HepG2 (cell line): ENCODE data around the gene EARS2. TPM values are rescaled to one million over a fixed set of nuclear protein-coding genes. Genes with fewer than 3 reads are reported as not detected.

ENCODE experiments used
- ATAC-seq: fragments of 200-7000 bp; cut with Tn5 transposase; 3 replicates; pipeline ENCODE4 v1.9.1; 2020; ENCODE audit warnings: mild to moderate bottlenecking, moderate library complexity
- BruUV-seq: library from RNA; stranded (reverse); fragments of 400-500 nt; replicated peaks from 2 replicates; lab custom pipeline; 2021; lab: Mats Ljungman, UMichigan
- CTCF ChIA-PET: fragments of 300-600 bp; formaldehyde crosslinking; extraction: SDS; loops from one replicate; lab custom pipeline; 2021; ENCODE audit warnings: low total read pairs, inconsistent platforms, low intra/inter-chr PET ratio; lab: Yijun Ruan, JAX
- POLR2A ChIA-PET: fragments of 350-600 bp; sonication (Branson Sonifier 250); formaldehyde crosslinking; loops from one replicate; lab custom pipeline; 2020; ENCODE audit warnings: antibody characterized with exemption, inconsistent platforms; lab: Yijun Ruan, JAX
- DNase-seq: peaks from one replicate; pipeline ENCODE4 v3.0.0-alpha.2; 2015; ENCODE audit warnings: low spot score
- FAIRE-seq: peaks from 3 replicates; lab custom pipeline; 2011; peaks lifted over from hg19 to GRCh38; lab: Jason Lieb, UNC
- H2AFZ ChIP-seq: one replicate; pipeline ENCODE4 v1.6.1; 2011; ENCODE audit warnings: low read length, inconsistent platforms
- H3K27ac ChIP-seq: fragments of 300-600 bp; 3 replicates; pipeline ENCODE4 v1.8.0; 2011; ENCODE audit warnings: mixed run types, mild to moderate bottlenecking, mixed read lengths, low read length, inconsistent platforms; ENCODE audit not compliant: insufficient read depth; ENCODE audit errors: extremely low read length
- H3K27me3 ChIP-seq, 2 experiments: fragments of 200-600 bp in 1 of 2; 2 replicates in 1 of 2; 3 replicates in 1 of 2; pipeline versions ENCODE4 v1.6.0 to v1.8.0; 2011; ENCODE audit warnings: low read length in 2 of 2, mild to moderate bottlenecking in 2 of 2, moderate library complexity in 2 of 2, inconsistent platforms in 1 of 2; ENCODE audit not compliant: insufficient read depth in 2 of 2, control insufficient read depth in 1 of 2
- H3K36me3 ChIP-seq, 2 experiments: fragments of 200-600 bp in 1 of 2; replicated peaks in 1 of 2; 2 replicates in 1 of 2; 3 replicates in 1 of 2; pipeline versions ENCODE4 v1.5.1 to v1.8.0; 2011; ENCODE audit warnings: low read length in 2 of 2, inconsistent platforms in 1 of 2; ENCODE audit not compliant: insufficient read depth in 2 of 2, control insufficient read depth in 1 of 2
- H3K4me1 ChIP-seq: 2 replicates; pipeline ENCODE4 v1.5.1; 2012; ENCODE audit warnings: low read length, inconsistent platforms; ENCODE audit not compliant: insufficient read depth
- H3K4me2 ChIP-seq: 2 replicates; pipeline ENCODE4 v1.6.0; 2011; ENCODE audit warnings: low read depth, low read length, inconsistent platforms
- H3K4me3 ChIP-seq, 3 experiments: fragments of 200-600 bp in 1 of 3; sonication (generic), shearing (Covaris generic) in 1 of 3; replicated peaks in 1 of 3; 2 replicates each; pipeline ENCODE4 v1.5.1; 2011 to 2016; ENCODE audit warnings: low read length in 3 of 3, inconsistent platforms in 2 of 3, low read depth in 2 of 3, mild to moderate bottlenecking in 2 of 3, control low read depth in 1 of 3, mixed read lengths in 1 of 3; ENCODE audit not compliant: insufficient read depth in 1 of 3
- H3K79me2 ChIP-seq: one replicate; pipeline ENCODE4 v1.6.1; 2011; ENCODE audit warnings: low read length, inconsistent platforms; ENCODE audit not compliant: insufficient read depth
- H3K9ac ChIP-seq: 2 replicates; pipeline ENCODE4 v1.6.0; 2011; ENCODE audit warnings: mild to moderate bottlenecking, low read depth, low read length, inconsistent platforms; ENCODE audit not compliant: insufficient read depth
- H3K9me3 ChIP-seq: 2 replicates; pipeline ENCODE4 v1.5.1; 2012; ENCODE audit warnings: mild to moderate bottlenecking, low read length
- H4K20me1 ChIP-seq: 2 replicates; pipeline ENCODE4 v1.6.0; 2011; ENCODE audit warnings: inconsistent platforms, mild to moderate bottlenecking, low read length, moderate library complexity; ENCODE audit not compliant: insufficient read depth
- AKNA ChIP-seq: sonication (generic); formaldehyde crosslinking; IDR thresholded peaks from 2 replicates; pipeline ENCODE4 v1.4.0; 2020; ENCODE audit warnings: missing genetic modification reagents, borderline replicate concordance
- GZF1 ChIP-seq: sonication (generic); formaldehyde crosslinking; IDR thresholded peaks from 2 replicates; pipeline ENCODE4 v1.5.1; 2020; ENCODE audit warnings: mild to moderate bottlenecking, missing genetic modification reagents
- ISX ChIP-seq: sonication (generic); formaldehyde crosslinking; conservative IDR thresholded peaks from 2 replicates; pipeline ENCODE4 v1.5.0; 2020; ENCODE audit warnings: missing genetic modification reagents
- ZBTB21 ChIP-seq: sonication (generic); formaldehyde crosslinking; IDR thresholded peaks from 2 replicates; pipeline ENCODE4 v1.4.0; 2020; ENCODE audit warnings: missing genetic modification reagents
- ZNF207 ChIP-seq: fragments of 450-650 bp; IDR thresholded peaks from 2 replicates; pipeline ENCODE4 v1.6.1; 2016; ENCODE audit warnings: antibody characterized with exemption, borderline replicate concordance
- ZNF276 ChIP-seq: sonication (generic); formaldehyde crosslinking; IDR thresholded peaks from 2 replicates; pipeline ENCODE4 v1.4.0; 2020; ENCODE audit warnings: mild to moderate bottlenecking, low read depth, missing genetic modification reagents
- ZNF333 ChIP-seq: sonication (generic); formaldehyde crosslinking; IDR thresholded peaks from 2 replicates; pipeline ENCODE4 v1.4.0; 2020; ENCODE audit warnings: mild to moderate bottlenecking, missing genetic modification reagents, borderline replicate concordance
- ZNF350 ChIP-seq: sonication (generic); formaldehyde crosslinking; IDR thresholded peaks from 2 replicates; pipeline ENCODE4 v1.4.0; 2020; ENCODE audit warnings: mild to moderate bottlenecking, low read depth, missing genetic modification reagents, borderline replicate concordance
- ZNF430 ChIP-seq: sonication (generic); formaldehyde crosslinking; IDR thresholded peaks from 2 replicates; pipeline ENCODE4 v1.9.0; 2021; ENCODE audit warnings: mild to moderate bottlenecking, missing genetic modification reagents
- WGBS: methylation state at CpG from one replicate; pipeline ENCODE4 v1.1.6; 2017; ENCODE audit warnings: low lambda C conversion rate; 5-methylcytosine and 5-hydroxymethylcytosine counted together
- in situ Hi-C: cut with HindIII; loops from 2 replicates; pipeline ENCODE4 v1.10.0; 2017; ENCODE audit warnings: low pct_unique_long_range_greater_than_20kb; ENCODE audit not compliant: extremely low pct_ligation_motif_present
- intact Hi-C: fragments of 100-400 bp; cut with micrococcal nuclease; formaldehyde crosslinking; loops from one replicate; pipeline ENCODE4 v1.10.0; 2022; ENCODE audit not compliant: unreplicated experiment
- polyA plus RNA-seq, 8 experiments: library from polyadenylated mRNA; depleted of rRNA in 3 of 8; stranded (reverse) in 7 of 8; unstranded in 1 of 8; fragments of >200 nt; fragmentation: Illumina TruSeq in 4 of 8; extraction: Trizol in 4 of 8; gene quantifications; 2 replicates each; pipeline versions ENCODE4 v1.2.1 to v1.2.3, GENCODE V29; 2011 to 2016; ENCODE audit warnings: low read depth in 4 of 8, missing spikeins in 1 of 8, mixed read lengths in 1 of 8; ENCODE audit not compliant: insufficient read depth in 1 of 8
- total RNA-seq, 5 experiments: library from RNA; depleted of rRNA; stranded (reverse); fragments of >200 nt; fragmentation: Illumina TruSeq; extraction: Trizol; gene quantifications; 2 replicates each; pipeline ENCODE4 v1.2.3, GENCODE V29; 2016; ENCODE audit warnings: low read depth in 1 of 5
- TF ChIP-seq, protein P1 (sequence below): IDR thresholded peaks from 2 replicates; pipeline ENCODE4 v1.6.1; 2016; ENCODE audit warnings: low read depth, borderline replicate concordance

Gene EARS2
- total and polyA plus RNA-seq, 2 of the 13 experiments (the other 11 are each of a cell fraction or from before 2014, with no cell fraction given), result 49.4 to 80.4 TPM

DNA sequence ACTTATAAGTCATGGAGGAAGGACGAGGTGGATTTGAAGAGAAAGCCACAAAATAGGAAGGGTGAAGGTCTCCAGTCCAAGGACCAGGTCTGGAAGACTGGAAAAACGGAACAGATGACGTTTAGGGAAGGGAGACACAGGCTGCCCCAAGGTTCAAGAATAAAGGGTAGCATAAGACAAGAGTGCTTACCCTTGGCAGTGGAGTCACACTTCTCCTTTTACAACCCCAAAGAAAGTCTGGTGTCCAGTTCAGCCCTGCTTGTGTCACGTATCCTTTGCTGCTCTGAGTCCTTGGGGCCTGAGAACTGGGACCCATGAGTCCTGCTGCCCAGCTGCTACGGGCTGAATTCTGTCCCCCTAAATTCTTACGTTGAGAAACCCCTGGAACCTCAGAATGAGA, 33.8 kb downstream of the EARS2 start (continued):
- no peak for TF ChIP-seq GZF1 (CRISPR knock-in tag)
- no peak for TF ChIP-seq ZBTB21 (CRISPR knock-in tag)
- no peak for TF ChIP-seq ZNF333 (CRISPR knock-in tag)
- no peak for TF ChIP-seq ISX (CRISPR knock-in tag)

- peaks cover 35 to 54% of the 10 kb centered on the region in 2 experiments for H3K36me3 ChIP-seq
- BruUV-seq, result TSS peak; percentile 18
- H4K20me1 ChIP-seq, result no peaks in the 10 kb centered on the region
- no peak overlapping the region for H3K27ac ChIP-seq
- H3K4me2 ChIP-seq, result no peak overlapping the region
- H3K27me3 ChIP-seq, result no peaks in the 10 kb centered on the region
- in situ Hi-C loops, result no loop called here
- no peak overlapping the region for H3K4me3 ChIP-seq
- H3K9ac ChIP-seq, result no peak overlapping the region
- intact Hi-C loops, result no loop called here
- DNase-seq (no peak), FAIRE-seq (no peak), ATAC-seq (no peak)
- 95% methylated on average over 4 of the region's 4 CpGs for WGBS
- H3K79me2 ChIP-seq, result no peaks in the 10 kb centered on the region
- no peaks in the 10 kb centered on the region for H3K9me3 ChIP-seq
- H2AFZ ChIP-seq, result no peak overlapping the region
- no peaks in the 10 kb centered on the region for H3K4me1 ChIP-seq
- POLR2A ChIA-PET, result no interaction called here
- TF ChIP-seq, protein P1, sequence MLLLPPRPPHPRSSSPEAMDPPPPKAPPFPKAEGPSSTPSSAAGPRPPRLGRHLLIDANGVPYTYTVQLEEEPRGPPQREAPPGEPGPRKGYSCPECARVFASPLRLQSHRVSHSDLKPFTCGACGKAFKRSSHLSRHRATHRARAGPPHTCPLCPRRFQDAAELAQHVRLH (CRISPR knock-in tag), result no peak
- TF ChIP-seq ZNF207 (no peak), ZNF276 (CRISPR knock-in tag) (no peak), ZNF430 (CRISPR knock-in tag) (no peak), AKNA (CRISPR knock-in tag) (no peak), ZNF350 (no peak)
- TF ChIP-seq, all 625 proteins: peak for 0
- CTCF ChIA-PET, result no interaction called here
Observed at GRCh38 chr16:23521965-23522364, 35.2 kb downstream of the EARS2 start.
